A673 (cell line): ENCODE measurements around the gene C2orf92.

Experiments
- CTCF ChIP-seq: fragments of 300-800, 200-600 bp; sonication (generic); conservative IDR thresholded peaks from 2 replicates; pipeline ENCODE4 v1.5.1; 2017; ENCODE audit warnings: low read depth, mild to moderate bottlenecking, antibody characterized with exemption, low read length, moderate library complexity, mixed read lengths
- EZH2 ChIP-seq: fragments of 200-600 bp; sonication (generic); IDR thresholded peaks from 2 replicates; pipeline ENCODE4 v1.6.1; 2017; ENCODE audit warnings: borderline replicate concordance, low read depth, mild to moderate bottlenecking, mixed read lengths, antibody characterized with exemption, low read length; ENCODE audit not compliant: poor library complexity, severe bottlenecking

GRCh38 chr2:97747716-97748115 lies 78.2 kb downstream of the C2orf92 start:
- TF ChIP-seq CTCF (no peak), EZH2 (no peak)
